HUES6 (cell line): Measurements from ENCODE around the gene SLC26A1.

Experiments
- H3K27ac ChIP-seq: 2 replicates; pipeline ENCODE4 v1.7.0; 2013; ENCODE audit warnings: low read depth, mild to moderate bottlenecking, low read length, inconsistent platforms
- H3K27me3 ChIP-seq: 2 replicates; pipeline ENCODE4 v1.6.1; 2013; ENCODE audit warnings: low read length; ENCODE audit not compliant: control insufficient read depth, insufficient read depth
- H3K36me3 ChIP-seq: 2 replicates; pipeline ENCODE4 v1.6.1; 2013; ENCODE audit warnings: low read length; ENCODE audit not compliant: control insufficient read depth, insufficient read depth
- H3K4me1 ChIP-seq: 2 replicates; pipeline ENCODE4 v1.6.1; 2013; ENCODE audit warnings: low read length; ENCODE audit not compliant: control insufficient read depth, insufficient read depth
- H3K4me3 ChIP-seq: 2 replicates; pipeline ENCODE4 v1.5.1; 2013; ENCODE audit warnings: low read depth, low read length
- H3K9ac ChIP-seq: one replicate; pipeline ENCODE4 v1.6.1; 2013; ENCODE audit warnings: mild to moderate bottlenecking, low read length
- H3K9me3 ChIP-seq: 2 replicates; pipeline ENCODE4 v1.6.1; 2013; ENCODE audit warnings: low read depth, low read length; ENCODE audit not compliant: control insufficient read depth, insufficient read depth

Gene SLC26A1

GRCh38 chr4:1011022-1011665 is 17.9 kb upstream of the SLC26A1 start, which contains the start of gene FGFRL1:
TSS of gene FGFRL1 (plus strand) at chr4:1011626. CDS start at chr4:1012486, 860 bp downstream.
- peak within 1 kb of the TSS; percentile 77 for H3K4me3 ChIP-seq

GRCh38 chr4:1010395-1011021 is 17.3 kb upstream of the SLC26A1 start:
- Histone ChIP-seq H3K9me3 (peaks cover 3% of the 10 kb centered on the region; the same call in 1 of the 2 replicates), H3K9ac (no peak overlapping the region), H3K36me3 (no peaks in the 10 kb centered on the region), H3K27ac (no peak overlapping the region), H3K4me3 (peak overlapping the region; percentile 77), H3K27me3 (peaks cover 73% of the 10 kb centered on the region), H3K4me1 (peaks cover 19% of the 10 kb centered on the region)

More at GRCh38 chr4:1011022-1011665, 17.9 kb upstream of the SLC26A1 start, which contains the start of gene FGFRL1:
- peaks cover 3% of the 10 kb centered on the region; the same call in 1 of the 2 replicates for H3K9me3 ChIP-seq
- H3K27me3 ChIP-seq: peaks cover 67% of the 10 kb centered on the region
- H3K9ac ChIP-seq: peak within 1 kb of the TSS; percentile 12
- H3K27ac ChIP-seq: no peak within 1 kb of the TSS
- H3K36me3 ChIP-seq: no peaks in the 10 kb centered on the region
- H3K4me1 ChIP-seq: peaks cover 19% of the 10 kb centered on the region

- Histone ChIP-seq H3K27me3 (peaks cover 80% of the 10 kb centered on the region), H3K4me3 (peak overlapping the region; percentile 77), H3K9me3 (peaks cover 3% of the 10 kb centered on the region; the same call in 1 of the 2 replicates), H3K36me3 (no peaks in the 10 kb centered on the region), H3K27ac (no peak overlapping the region), H3K9ac (peak overlapping the region; percentile 33), H3K4me1 (peaks cover 15% of the 10 kb centered on the region)
Measured at GRCh38 chr4:1009542-1010394, 16.6 kb upstream of the SLC26A1 start.

- Histone ChIP-seq H3K9me3 (peaks cover 3% of the 10 kb centered on the region; the same call in 1 of the 2 replicates), H3K4me3 (peak overlapping the region; percentile 41), H3K36me3 (no peaks in the 10 kb centered on the region), H3K27ac (no peak overlapping the region), H3K4me1 (peaks cover 15% of the 10 kb centered on the region), H3K27me3 (peaks cover 83% of the 10 kb centered on the region), H3K9ac (peak overlapping the region; percentile 16)
Measured at GRCh38 chr4:1008840-1009541, 15.8 kb upstream of the SLC26A1 start.

GRCh38 chr4:1006856-1007255 is 13.7 kb upstream of the SLC26A1 start:
- Histone ChIP-seq H3K4me3 (no peak overlapping the region), H3K36me3 (no peaks in the 10 kb centered on the region), H3K27me3 (peaks cover 88% of the 10 kb centered on the region), H3K9ac (no peak overlapping the region), H3K4me1 (peaks cover 22% of the 10 kb centered on the region), H3K9me3 (peaks cover 3% of the 10 kb centered on the region; the same call in 1 of the 2 replicates), H3K27ac (no peak overlapping the region)

GRCh38 chr4:1004557-1005485 is 11.6 kb upstream of the SLC26A1 start:
- Histone ChIP-seq H3K4me3 (no peak overlapping the region), H3K36me3 (no peaks in the 10 kb centered on the region), H3K27me3 (peaks cover 95% of the 10 kb centered on the region), H3K9ac (no peak overlapping the region), H3K27ac (no peak overlapping the region), H3K4me1 (peaks cover 13% of the 10 kb centered on the region), H3K9me3 (peaks cover 3% of the 10 kb centered on the region; the same call in 1 of the 2 replicates)

GRCh38 chr4:1004071-1004418 is 10.8 kb upstream of the SLC26A1 start:
- H3K9me3 ChIP-seq: peaks cover 3% of the 10 kb centered on the region; the same call in 1 of the 2 replicates
- H3K4me1 ChIP-seq: peaks cover 11% of the 10 kb centered on the region
- H3K4me3 ChIP-seq: no peak overlapping the region
- H3K9ac ChIP-seq: no peak overlapping the region
- peaks cover 99% of the 10 kb centered on the region for H3K27me3 ChIP-seq
- H3K27ac ChIP-seq: no peak overlapping the region
- no peaks in the 10 kb centered on the region for H3K36me3 ChIP-seq

- Histone ChIP-seq H3K9me3 (peaks cover 3% of the 10 kb centered on the region; the same call in 1 of the 2 replicates), H3K4me3 (peak overlapping the region; percentile 32; the same call in 1 of the 2 replicates), H3K4me1 (peaks cover 10% of the 10 kb centered on the region), H3K27ac (no peak overlapping the region), H3K9ac (no peak overlapping the region), H3K27me3 (peaks cover 98% of the 10 kb centered on the region), H3K36me3 (no peaks in the 10 kb centered on the region)
Measured at GRCh38 chr4:1003271-1004070, 10.3 kb upstream of the SLC26A1 start.

GRCh38 chr4:1002631-1003251 is 9.5 kb upstream of the SLC26A1 start:
- no peaks in the 10 kb centered on the region for H3K36me3 ChIP-seq
- H3K9ac ChIP-seq: no peak overlapping the region
- peaks cover 3% of the 10 kb centered on the region; the same call in 1 of the 2 replicates for H3K9me3 ChIP-seq
- peaks cover 98% of the 10 kb centered on the region for H3K27me3 ChIP-seq
- no peak overlapping the region for H3K27ac ChIP-seq
- peaks cover 12% of the 10 kb centered on the region for H3K4me1 ChIP-seq
- H3K4me3 ChIP-seq: peak overlapping the region; percentile 56
